ENCODE data around the gene FARP1. TPM values are rescaled to one million over a fixed set of nuclear protein-coding genes. Genes with fewer than 3 reads are reported as not detected.

FARP1 gene
- polyA plus RNA-seq, 2 of the 4 experiments (the other 2 are of a cell fraction): 9.4 to 13.0 TPM

- no peak for TF ChIP-seq ZFP36 (IDR thresholded peaks at IDR 0.05; ENCODE audit: borderline replicate concordance, partially characterized antibody)
Observed at GRCh38 chr13:98096059-98096458, 46.8 kb upstream of the FARP1 start (continued).

DNA sequence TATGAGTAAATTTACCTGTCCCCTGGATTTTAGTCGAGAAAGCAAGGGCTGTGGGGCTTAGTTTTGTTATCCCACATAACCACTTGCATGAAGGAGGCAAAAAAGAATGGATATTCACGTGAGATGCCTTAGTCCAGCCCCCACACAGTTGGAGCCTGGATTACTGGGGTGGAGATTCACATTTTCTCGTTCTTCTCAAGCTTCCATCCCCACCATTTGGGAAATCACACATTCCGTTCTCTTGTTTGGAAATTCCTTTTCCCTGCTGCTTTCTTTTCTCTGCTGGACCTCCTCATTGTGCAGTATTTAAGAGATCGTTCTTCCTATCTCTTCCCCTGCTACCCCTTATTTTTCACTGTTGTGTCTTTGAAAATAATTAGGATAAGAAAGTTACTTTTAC is 45.1 kb upstream of the FARP1 start:
- Histone ChIP-seq H3K4me2 (no peak overlapping the region), H3K4me1 (no peaks in the 10 kb centered on the region), H3K27ac (no peak overlapping the region), H3K4me3 (no peak overlapping the region), H3K9me3 (no peaks in the 10 kb centered on the region)
- TF ChIP-seq NFE2L2 (conservative IDR thresholded peaks at IDR 0.05; ENCODE audit: low read length): no peak
- no peak for TF ChIP-seq CBX2 (IDR thresholded peaks at IDR 0.05; ENCODE audit: borderline replicate concordance, low read depth)
- no peak for TF ChIP-seq PBX3 (IDR thresholded peaks at IDR 0.05)
- TF ChIP-seq, protein P1, sequence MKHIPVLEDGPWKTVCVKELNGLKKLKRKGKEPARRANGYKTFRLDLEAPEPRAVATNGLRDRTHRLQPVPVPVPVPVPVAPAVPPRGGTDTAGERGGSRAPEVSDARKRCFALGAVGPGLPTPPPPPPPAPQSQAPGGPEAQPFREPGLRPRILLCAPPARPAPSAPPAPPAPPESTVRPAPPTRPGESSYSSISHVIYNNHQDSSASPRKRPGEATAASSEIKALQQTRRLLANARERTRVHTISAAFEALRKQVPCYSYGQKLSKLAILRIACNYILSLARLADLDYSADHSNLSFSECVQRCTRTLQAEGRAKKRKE (CRISPR knock-in tag; IDR thresholded peaks at IDR 0.05; ENCODE audit: low read depth): no peak
- no peak for TF ChIP-seq BCL3 (IDR thresholded peaks at IDR 0.05)
- no peak for TF ChIP-seq SMC3 (IDR thresholded peaks at IDR 0.05)
- no peak for TF ChIP-seq KDM5A (IDR thresholded peaks at IDR 0.05)
- FAIRE-seq (no peak), DNase-seq (ENCODE audit: low read depth in 1 of 2, low spot score in 1 of 2) (no peak), ATAC-seq (no peak)
- 46% methylated on average over 5 of the region's 5 CpGs for WGBS (ENCODE audit: missing lambda C conversion rate)
- ChIA-PET POLR2A (no interaction called here), CTCF (no interaction called here)

DNA sequence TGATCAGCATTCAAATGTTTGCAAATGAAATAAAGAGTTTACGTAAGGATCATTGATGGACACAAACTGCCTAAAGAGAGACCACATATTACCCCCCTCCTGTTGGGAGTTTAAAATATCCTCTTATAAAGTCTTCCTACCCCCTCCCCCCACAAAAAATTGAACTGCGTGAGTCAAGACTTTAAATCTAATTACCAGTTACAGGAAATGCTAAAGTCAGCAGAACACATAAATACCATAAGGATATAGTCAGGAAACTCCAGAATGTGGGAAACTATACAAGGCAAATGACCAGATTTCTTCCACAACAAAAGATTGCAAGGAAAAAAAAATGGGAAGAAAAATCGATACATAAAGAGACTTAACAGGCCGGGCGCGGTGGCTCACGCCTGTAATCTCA is 44.4 kb upstream of the FARP1 start:
- no peak for TF ChIP-seq ZFP36 (IDR thresholded peaks at IDR 0.05; ENCODE audit: borderline replicate concordance, partially characterized antibody)
- no peak for TF ChIP-seq RNF2 (IDR thresholded peaks at IDR 0.05; ENCODE audit: borderline replicate concordance, low read depth)
- TF ChIP-seq EHF (CRISPR knock-in tag; IDR thresholded peaks at IDR 0.05): no peak
- no peak for TF ChIP-seq JUNB (IDR thresholded peaks at IDR 0.05)
- no peak for TF ChIP-seq ELK1 (IDR thresholded peaks at IDR 0.05; ENCODE audit: low read depth, low read length)
- no peak for TF ChIP-seq JUN (IDR thresholded peaks at IDR 0.05)
- no peak for TF ChIP-seq CEBPB (IDR thresholded peaks at IDR 0.05)
- no peak for TF ChIP-seq GATA3 (IDR thresholded peaks at IDR 0.05; ENCODE audit: borderline replicate concordance)
- TF ChIP-seq HOXA7 (CRISPR knock-in tag; IDR thresholded peaks at IDR 0.05): no peak
- TF ChIP-seq ESRRA (IDR thresholded peaks at IDR 0.05; ENCODE audit: borderline replicate concordance, low read length): no peak
- TF ChIP-seq EP300 (IDR thresholded peaks at IDR 0.05): no peak
- 85% methylated on average over 7 of the region's 7 CpGs for WGBS (ENCODE audit: missing lambda C conversion rate)
- Histone ChIP-seq H3K9me3 (no peaks in the 10 kb centered on the region), H3K4me3 (no peak overlapping the region), H3K27ac (no peak overlapping the region), H3K4me1 (no peaks in the 10 kb centered on the region), H3K4me2 (no peak overlapping the region)
- POLR2A ChIA-PET: no interaction called here
- CTCF ChIA-PET: no interaction called here
- DNase-seq (ENCODE audit: low read depth in 1 of 2, low spot score in 1 of 2): no peak
- no peak for ATAC-seq
- no peak for FAIRE-seq

GRCh38 chr13:98099627-98100026 is 43.3 kb upstream of the FARP1 start:
- POLR2A ChIA-PET: no interaction called here

More at GRCh38 chr13:98099627-98100026, 43.3 kb upstream of the FARP1 start:
- DNase-seq (ENCODE audit: low read depth in 1 of 2, low spot score in 1 of 2) (no peak), ATAC-seq (no peak), FAIRE-seq (no peak)
- CTCF ChIA-PET: no interaction called here
- Histone ChIP-seq H3K4me1 (no peaks in the 10 kb centered on the region), H3K4me2 (no peak overlapping the region), H3K4me3 (no peak overlapping the region), H3K27ac (no peak overlapping the region), H3K9me3 (no peaks in the 10 kb centered on the region)
- 68% methylated on average over 4 of the region's 4 CpGs for WGBS (ENCODE audit: missing lambda C conversion rate)
- TF ChIP-seq JUN (IDR thresholded peaks at IDR 0.05): no peak

Data from A549 (cell line).